Endothelial cell of umbilical vein (primary cell): ENCODE measurements around the gene ITM2B.

ENCODE experiments used
- CTCF ChIP-seq, 2 donors: IDR thresholded peaks; 1 replicate in 1 of 2; 2 replicates in 1 of 2; pipeline ENCODE4 v1.5.1; 2011; ENCODE audit warnings: low read length in 2 of 2, mild to moderate bottlenecking in 2 of 2, moderate library complexity in 2 of 2, control low read depth in 1 of 2, inconsistent platforms in 1 of 2, low read depth in 1 of 2; ENCODE audit not compliant: insufficient read depth in 1 of 2; ENCODE audit errors: extremely low read depth in 1 of 2
- EZH2 ChIP-seq: IDR thresholded peaks from 2 replicates; pipeline ENCODE4 v1.6.1; 2012; ENCODE audit warnings: borderline replicate concordance, low read depth, mild to moderate bottlenecking, moderate library complexity, low read length, inconsistent platforms; ENCODE audit not compliant: severe bottlenecking
- FOS ChIP-seq: IDR thresholded peaks from 2 replicates; pipeline ENCODE4 v1.6.1; 2011; ENCODE audit warnings: mild to moderate bottlenecking, low read length, moderate library complexity, borderline replicate concordance; ENCODE audit not compliant: insufficient read depth
- JUN ChIP-seq: IDR thresholded peaks from 2 replicates; pipeline ENCODE4 v1.6.1; 2011; ENCODE audit warnings: borderline replicate concordance, low read depth; ENCODE audit not compliant: insufficient read length, insufficient read depth
- MAX ChIP-seq: IDR thresholded peaks from 2 replicates; pipeline ENCODE4 v1.6.1; 2011; ENCODE audit not compliant: insufficient read depth, insufficient read length
- MYC ChIP-seq: IDR thresholded peaks from one replicate; pipeline ENCODE4 v1.6.1; 2011; ENCODE audit warnings: mild to moderate bottlenecking, low read depth, low read length
- POLR2A ChIP-seq: IDR thresholded peaks from 2 replicates; pipeline ENCODE4 v1.6.1; 2012; ENCODE audit warnings: low read depth, mild to moderate bottlenecking, control low read depth, low read length
- POLR2AphosphoS5 ChIP-seq: IDR thresholded peaks from 2 replicates; pipeline ENCODE4 v1.6.1; 2012; ENCODE audit warnings: low read depth, mild to moderate bottlenecking, control low read depth, low read length, moderate library complexity; ENCODE audit not compliant: insufficient read depth

- no peak for TF ChIP-seq JUN
- TF ChIP-seq CTCF (IDR thresholded peaks at IDR 0.05; ENCODE audit: extremely low read depth in 1 of 2, insufficient read depth in 1 of 2, low read depth in 1 of 2, low read length in 2 of 2) = no peak
- TF ChIP-seq POLR2A = no peak
- no peak for TF ChIP-seq EZH2
- TF ChIP-seq MYC = no peak
- no peak for TF ChIP-seq POLR2AphosphoS5
- TF ChIP-seq MAX = no peak
- no peak for TF ChIP-seq FOS
Observed at GRCh38 chr13:48292650-48293049, 59.6 kb downstream of the ITM2B start.
